ENCODE results near the gene CHD6. TPM values are rescaled to one million over a fixed set of nuclear protein-coding genes. Genes with fewer than 3 reads are reported as not detected.

CHD6 gene
- total RNA-seq, 4 donors from 2014 or later: 18.5 to 49.3 (median 28.7) TPM

DNA sequence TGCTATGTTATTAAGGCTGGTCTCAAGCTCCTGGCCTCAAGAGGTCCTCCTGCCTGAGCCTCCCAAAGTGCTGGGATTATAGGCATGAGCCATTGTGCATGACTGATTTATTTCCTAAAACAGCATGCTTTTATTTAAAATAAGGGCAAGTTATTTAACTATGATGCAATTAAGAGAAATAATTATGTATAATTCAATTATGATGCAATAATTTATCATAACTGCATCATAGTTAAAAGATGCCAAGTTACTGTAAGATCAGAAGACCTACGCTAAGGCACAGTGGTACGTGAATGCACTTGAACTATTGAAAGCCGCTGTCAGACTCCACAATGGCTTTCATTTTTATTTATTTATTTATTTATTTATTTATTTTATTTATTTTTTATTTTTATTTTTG lies 227.3 kb downstream of the CHD6 start:
- no peak for TF ChIP-seq CTCF (IDR thresholded peaks at IDR 0.05)
- no peak for DNase-seq (ENCODE audit: low spot score)
- ATAC-seq (ENCODE audit: low FRiP score): no peak

DNA sequence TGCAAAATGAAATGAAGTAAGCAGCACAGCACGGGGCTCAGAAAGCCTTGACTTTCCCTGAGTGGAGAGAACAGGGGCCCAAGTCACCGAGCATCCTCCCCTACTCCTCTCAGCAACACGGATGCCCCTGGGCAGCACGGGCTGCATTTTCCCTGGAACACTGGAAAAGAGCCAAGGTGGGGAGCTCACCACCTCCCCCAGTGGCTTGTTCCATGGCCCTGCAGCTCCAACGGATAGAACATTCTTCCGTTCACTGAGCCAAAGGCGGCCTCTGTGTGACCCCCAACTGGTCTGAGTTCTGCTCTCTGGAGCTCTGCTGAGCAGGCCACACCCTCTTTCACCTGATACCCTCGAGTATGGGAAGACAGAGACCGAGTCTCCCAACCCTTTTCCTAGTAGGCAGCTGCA lies 230.7 kb downstream of the CHD6 start:
- TF ChIP-seq CTCF (IDR thresholded peaks at IDR 0.05): no peak
- no peak for ATAC-seq (ENCODE audit: low FRiP score)
- no peak for DNase-seq (ENCODE audit: low spot score)

DNA sequence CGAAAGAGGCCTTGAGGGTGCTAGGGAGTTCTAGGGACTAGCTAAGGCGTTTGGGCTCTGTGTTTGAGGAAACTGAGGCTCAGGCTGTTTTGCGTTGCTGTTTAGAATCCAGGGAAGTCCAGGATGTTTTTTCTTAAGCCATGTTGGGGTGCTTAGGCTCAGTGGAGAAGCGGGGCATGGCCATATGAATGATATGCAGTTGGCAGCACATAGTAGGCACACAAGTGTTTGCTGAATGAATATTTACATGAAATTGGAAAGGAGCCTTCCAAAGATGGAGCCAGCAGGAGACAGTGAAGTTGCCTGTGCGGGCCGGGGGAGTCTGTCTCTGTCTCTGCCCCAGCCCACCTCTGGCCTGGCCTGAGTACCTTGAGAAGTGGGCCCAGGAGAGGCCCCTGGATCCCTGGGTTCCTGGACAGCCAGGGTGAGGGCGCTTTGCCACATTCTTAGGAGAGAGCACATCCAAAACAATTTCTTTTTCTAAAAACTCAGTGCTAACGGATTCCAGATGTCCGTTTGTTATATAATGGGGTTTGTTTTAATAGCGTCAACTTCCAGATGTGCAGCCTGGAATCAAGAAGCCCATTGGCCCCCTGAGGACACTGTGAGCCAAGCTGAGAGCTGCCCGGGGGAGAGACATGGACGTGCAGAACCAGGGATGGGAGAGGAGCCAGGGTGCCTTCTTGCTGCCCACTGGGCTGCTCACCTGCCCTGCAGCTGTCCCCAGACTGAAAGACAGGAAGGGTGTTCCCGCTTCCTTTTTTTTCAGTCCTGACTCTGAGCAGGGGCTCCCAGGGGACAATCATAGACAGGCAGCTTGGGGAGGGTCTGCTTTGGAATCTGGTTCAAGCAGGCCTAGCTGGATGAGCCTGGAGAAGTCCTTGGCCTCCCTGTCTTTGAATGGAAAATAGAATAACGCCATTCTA lies 231.4 kb downstream of the CHD6 start:
- no peak for TF ChIP-seq CTCF (IDR thresholded peaks at IDR 0.05)
- ATAC-seq (ENCODE audit: low FRiP score) (no peak), DNase-seq (ENCODE audit: low spot score) (no peak)

GRCh38 chr20:41382791-41383305 lies 235.3 kb downstream of the CHD6 start:
- no peak for DNase-seq (ENCODE audit: low spot score)
- TF ChIP-seq CTCF (IDR thresholded peaks at IDR 0.05): no peak
- ATAC-seq (ENCODE audit: low FRiP score): no peak

GRCh38 chr20:41380551-41381193 lies 237.5 kb downstream of the CHD6 start:
- DNase-seq (ENCODE audit: low spot score) (no peak), ATAC-seq (ENCODE audit: low FRiP score) (no peak)
- TF ChIP-seq CTCF (IDR thresholded peaks at IDR 0.05): no peak

- TF ChIP-seq CTCF (IDR thresholded peaks at IDR 0.05): no peak
- ATAC-seq (ENCODE audit: low FRiP score) (no peak), DNase-seq (ENCODE audit: low spot score) (no peak)
These were observed 238.6 kb downstream of the CHD6 start for GRCh38 chr20:41379551-41379950.
